ENCODE data around the gene SH3RF2.

- TF ChIP-seq POLR2AphosphoS5 (IDR thresholded peaks at IDR 0.05): no peak
- TF ChIP-seq CTCF (IDR thresholded peaks at IDR 0.05): no peak
- no peak for TF ChIP-seq EP300 (IDR thresholded peaks at IDR 0.05)
- TF ChIP-seq POLR2A (IDR thresholded peaks at IDR 0.05): no peak
These were observed 32.8 kb downstream of the SH3RF2 start for GRCh38 chr5:145968970-145969713.

Measured in suprapubic skin (tissue), 4 donors.